GM23338 (cell line): ENCODE results near the gene THADA.
"Not testable (repeated sequence)": the region's sequence is repeated elsewhere in the genome, so short reads cannot be mapped to it uniquely, and the experiment has no call there.

ENCODE experiments used
- CREB1 ChIP-seq: fragments of 250-450 bp; sonication (Bioruptor Pico); IDR thresholded peaks from 2 replicates; pipeline ENCODE4 v1.5.0; 2020; ENCODE audit warnings: low read depth, mild to moderate bottlenecking, moderate library complexity
- EZH2 ChIP-seq: fragments of 200-600 bp; sonication (generic); IDR thresholded peaks from one replicate; pipeline ENCODE4 v1.8.0; 2017; ENCODE audit warnings: antibody characterized with exemption, mild to moderate bottlenecking, low read depth; ENCODE audit not compliant: unreplicated experiment
- EZH2phosphoT487 ChIP-seq: fragments of 200-600 bp; sonication (generic); IDR thresholded peaks from one replicate; pipeline ENCODE4 v1.8.1; 2018; ENCODE audit warnings: antibody characterized with exemption; ENCODE audit not compliant: unreplicated experiment
- JUNB ChIP-seq: IDR thresholded peaks from one replicate; pipeline ENCODE4 v1.6.1; 2016; ENCODE audit warnings: antibody characterized with exemption; ENCODE audit not compliant: unreplicated experiment
- NANOG ChIP-seq: IDR thresholded peaks from 2 replicates; pipeline ENCODE4 v1.6.1; 2016; ENCODE audit warnings: antibody characterized with exemption, borderline replicate concordance
- POLR2AphosphoS5 ChIP-seq: IDR thresholded peaks from 2 replicates; pipeline ENCODE4 v1.6.1; 2016; ENCODE audit warnings: antibody characterized with exemption, low read depth
- STAT1 ChIP-seq: IDR thresholded peaks from one replicate; pipeline ENCODE4 v1.6.1; 2016; ENCODE audit warnings: antibody characterized with exemption; ENCODE audit not compliant: unreplicated experiment
- ZNF114 ChIP-seq: fragments of 250-450 bp; sonication (Bioruptor Pico); IDR thresholded peaks from 2 replicates; pipeline ENCODE4 v1.5.0; 2020; ENCODE audit warnings: mild to moderate bottlenecking, moderate library complexity
- ZNF331 ChIP-seq: fragments of 250-450 bp; sonication (Bioruptor Pico); IDR thresholded peaks from 2 replicates; pipeline ENCODE4 v1.5.0; 2020; ENCODE audit warnings: low read depth, mild to moderate bottlenecking, moderate library complexity
- TF ChIP-seq, protein P1 (sequence below), 2 experiments: fragments of 200-600 bp in 1 of 2; sonication (generic) in 1 of 2; conservative IDR thresholded peaks; 2 replicates each; pipeline versions ENCODE4 v1.5.1 to v1.6.1; 2016 to 2017; ENCODE audit warnings: antibody characterized with exemption in 2 of 2, low read depth in 2 of 2, mild to moderate bottlenecking in 2 of 2, moderate library complexity in 1 of 2
- TF ChIP-seq, protein P2 (sequence below): IDR thresholded peaks from one replicate; pipeline ENCODE4 v1.6.1; 2018; ENCODE audit warnings: antibody characterized with exemption; ENCODE audit not compliant: unreplicated experiment
- TF ChIP-seq, protein P3 (sequence below): fragments of 250-450 bp; sonication (Bioruptor Pico); IDR thresholded peaks from 2 replicates; pipeline ENCODE4 v1.5.0; 2020; ENCODE audit warnings: mild to moderate bottlenecking, moderate library complexity
- TF ChIP-seq, protein P4 (sequence below): IDR thresholded peaks from 2 replicates; pipeline ENCODE4 v1.6.1; 2016; ENCODE audit warnings: antibody characterized with exemption

DNA sequence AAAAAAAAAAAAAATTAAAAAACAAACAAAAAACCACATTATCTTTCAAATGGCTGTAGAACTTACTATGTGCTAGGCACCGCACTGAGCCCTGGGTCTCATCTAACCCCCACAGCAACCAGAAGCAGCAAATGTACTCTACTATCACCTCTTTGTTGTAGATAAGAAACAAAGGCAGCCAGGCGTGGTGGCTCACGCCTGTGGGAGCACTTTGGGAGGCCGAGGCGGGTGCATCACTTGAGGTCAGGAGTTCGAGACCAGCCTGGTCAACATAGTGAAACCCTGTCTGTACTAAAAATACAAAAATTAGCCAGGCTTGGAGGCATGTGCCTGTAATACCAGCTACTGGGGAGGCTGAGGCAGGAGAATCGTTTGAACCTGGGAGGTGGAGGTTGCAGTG lies 406.0 kb downstream of the THADA start:
- TF ChIP-seq, protein P1, sequence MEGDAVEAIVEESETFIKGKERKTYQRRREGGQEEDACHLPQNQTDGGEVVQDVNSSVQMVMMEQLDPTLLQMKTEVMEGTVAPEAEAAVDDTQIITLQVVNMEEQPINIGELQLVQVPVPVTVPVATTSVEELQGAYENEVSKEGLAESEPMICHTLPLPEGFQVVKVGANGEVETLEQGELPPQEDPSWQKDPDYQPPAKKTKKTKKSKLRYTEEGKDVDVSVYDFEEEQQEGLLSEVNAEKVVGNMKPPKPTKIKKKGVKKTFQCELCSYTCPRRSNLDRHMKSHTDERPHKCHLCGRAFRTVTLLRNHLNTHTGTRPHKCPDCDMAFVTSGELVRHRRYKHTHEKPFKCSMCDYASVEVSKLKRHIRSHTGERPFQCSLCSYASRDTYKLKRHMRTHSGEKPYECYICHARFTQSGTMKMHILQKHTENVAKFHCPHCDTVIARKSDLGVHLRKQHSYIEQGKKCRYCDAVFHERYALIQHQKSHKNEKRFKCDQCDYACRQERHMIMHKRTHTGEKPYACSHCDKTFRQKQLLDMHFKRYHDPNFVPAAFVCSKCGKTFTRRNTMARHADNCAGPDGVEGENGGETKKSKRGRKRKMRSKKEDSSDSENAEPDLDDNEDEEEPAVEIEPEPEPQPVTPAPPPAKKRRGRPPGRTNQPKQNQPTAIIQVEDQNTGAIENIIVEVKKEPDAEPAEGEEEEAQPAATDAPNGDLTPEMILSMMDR (conservative IDR thresholded peaks at IDR 0.05; ENCODE audit: low read depth in 2 of 2), result not testable (repeated sequence)
- TF ChIP-seq ZNF114 (CRISPR knock-in tag); POLR2AphosphoS5; ZNF331; CREB1 (CRISPR knock-in tag); JUNB; STAT1; NANOG; EZH2; EZH2phosphoT487: not testable (repeated sequence)
- TF ChIP-seq, protein P2, sequence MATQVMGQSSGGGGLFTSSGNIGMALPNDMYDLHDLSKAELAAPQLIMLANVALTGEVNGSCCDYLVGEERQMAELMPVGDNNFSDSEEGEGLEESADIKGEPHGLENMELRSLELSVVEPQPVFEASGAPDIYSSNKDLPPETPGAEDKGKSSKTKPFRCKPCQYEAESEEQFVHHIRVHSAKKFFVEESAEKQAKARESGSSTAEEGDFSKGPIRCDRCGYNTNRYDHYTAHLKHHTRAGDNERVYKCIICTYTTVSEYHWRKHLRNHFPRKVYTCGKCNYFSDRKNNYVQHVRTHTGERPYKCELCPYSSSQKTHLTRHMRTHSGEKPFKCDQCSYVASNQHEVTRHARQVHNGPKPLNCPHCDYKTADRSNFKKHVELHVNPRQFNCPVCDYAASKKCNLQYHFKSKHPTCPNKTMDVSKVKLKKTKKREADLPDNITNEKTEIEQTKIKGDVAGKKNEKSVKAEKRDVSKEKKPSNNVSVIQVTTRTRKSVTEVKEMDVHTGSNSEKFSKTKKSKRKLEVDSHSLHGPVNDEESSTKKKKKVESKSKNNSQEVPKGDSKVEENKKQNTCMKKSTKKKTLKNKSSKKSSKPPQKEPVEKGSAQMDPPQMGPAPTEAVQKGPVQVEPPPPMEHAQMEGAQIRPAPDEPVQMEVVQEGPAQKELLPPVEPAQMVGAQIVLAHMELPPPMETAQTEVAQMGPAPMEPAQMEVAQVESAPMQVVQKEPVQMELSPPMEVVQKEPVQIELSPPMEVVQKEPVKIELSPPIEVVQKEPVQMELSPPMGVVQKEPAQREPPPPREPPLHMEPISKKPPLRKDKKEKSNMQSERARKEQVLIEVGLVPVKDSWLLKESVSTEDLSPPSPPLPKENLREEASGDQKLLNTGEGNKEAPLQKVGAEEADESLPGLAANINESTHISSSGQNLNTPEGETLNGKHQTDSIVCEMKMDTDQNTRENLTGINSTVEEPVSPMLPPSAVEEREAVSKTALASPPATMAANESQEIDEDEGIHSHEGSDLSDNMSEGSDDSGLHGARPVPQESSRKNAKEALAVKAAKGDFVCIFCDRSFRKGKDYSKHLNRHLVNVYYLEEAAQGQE, result not testable (repeated sequence)
- TF ChIP-seq, protein P3, sequence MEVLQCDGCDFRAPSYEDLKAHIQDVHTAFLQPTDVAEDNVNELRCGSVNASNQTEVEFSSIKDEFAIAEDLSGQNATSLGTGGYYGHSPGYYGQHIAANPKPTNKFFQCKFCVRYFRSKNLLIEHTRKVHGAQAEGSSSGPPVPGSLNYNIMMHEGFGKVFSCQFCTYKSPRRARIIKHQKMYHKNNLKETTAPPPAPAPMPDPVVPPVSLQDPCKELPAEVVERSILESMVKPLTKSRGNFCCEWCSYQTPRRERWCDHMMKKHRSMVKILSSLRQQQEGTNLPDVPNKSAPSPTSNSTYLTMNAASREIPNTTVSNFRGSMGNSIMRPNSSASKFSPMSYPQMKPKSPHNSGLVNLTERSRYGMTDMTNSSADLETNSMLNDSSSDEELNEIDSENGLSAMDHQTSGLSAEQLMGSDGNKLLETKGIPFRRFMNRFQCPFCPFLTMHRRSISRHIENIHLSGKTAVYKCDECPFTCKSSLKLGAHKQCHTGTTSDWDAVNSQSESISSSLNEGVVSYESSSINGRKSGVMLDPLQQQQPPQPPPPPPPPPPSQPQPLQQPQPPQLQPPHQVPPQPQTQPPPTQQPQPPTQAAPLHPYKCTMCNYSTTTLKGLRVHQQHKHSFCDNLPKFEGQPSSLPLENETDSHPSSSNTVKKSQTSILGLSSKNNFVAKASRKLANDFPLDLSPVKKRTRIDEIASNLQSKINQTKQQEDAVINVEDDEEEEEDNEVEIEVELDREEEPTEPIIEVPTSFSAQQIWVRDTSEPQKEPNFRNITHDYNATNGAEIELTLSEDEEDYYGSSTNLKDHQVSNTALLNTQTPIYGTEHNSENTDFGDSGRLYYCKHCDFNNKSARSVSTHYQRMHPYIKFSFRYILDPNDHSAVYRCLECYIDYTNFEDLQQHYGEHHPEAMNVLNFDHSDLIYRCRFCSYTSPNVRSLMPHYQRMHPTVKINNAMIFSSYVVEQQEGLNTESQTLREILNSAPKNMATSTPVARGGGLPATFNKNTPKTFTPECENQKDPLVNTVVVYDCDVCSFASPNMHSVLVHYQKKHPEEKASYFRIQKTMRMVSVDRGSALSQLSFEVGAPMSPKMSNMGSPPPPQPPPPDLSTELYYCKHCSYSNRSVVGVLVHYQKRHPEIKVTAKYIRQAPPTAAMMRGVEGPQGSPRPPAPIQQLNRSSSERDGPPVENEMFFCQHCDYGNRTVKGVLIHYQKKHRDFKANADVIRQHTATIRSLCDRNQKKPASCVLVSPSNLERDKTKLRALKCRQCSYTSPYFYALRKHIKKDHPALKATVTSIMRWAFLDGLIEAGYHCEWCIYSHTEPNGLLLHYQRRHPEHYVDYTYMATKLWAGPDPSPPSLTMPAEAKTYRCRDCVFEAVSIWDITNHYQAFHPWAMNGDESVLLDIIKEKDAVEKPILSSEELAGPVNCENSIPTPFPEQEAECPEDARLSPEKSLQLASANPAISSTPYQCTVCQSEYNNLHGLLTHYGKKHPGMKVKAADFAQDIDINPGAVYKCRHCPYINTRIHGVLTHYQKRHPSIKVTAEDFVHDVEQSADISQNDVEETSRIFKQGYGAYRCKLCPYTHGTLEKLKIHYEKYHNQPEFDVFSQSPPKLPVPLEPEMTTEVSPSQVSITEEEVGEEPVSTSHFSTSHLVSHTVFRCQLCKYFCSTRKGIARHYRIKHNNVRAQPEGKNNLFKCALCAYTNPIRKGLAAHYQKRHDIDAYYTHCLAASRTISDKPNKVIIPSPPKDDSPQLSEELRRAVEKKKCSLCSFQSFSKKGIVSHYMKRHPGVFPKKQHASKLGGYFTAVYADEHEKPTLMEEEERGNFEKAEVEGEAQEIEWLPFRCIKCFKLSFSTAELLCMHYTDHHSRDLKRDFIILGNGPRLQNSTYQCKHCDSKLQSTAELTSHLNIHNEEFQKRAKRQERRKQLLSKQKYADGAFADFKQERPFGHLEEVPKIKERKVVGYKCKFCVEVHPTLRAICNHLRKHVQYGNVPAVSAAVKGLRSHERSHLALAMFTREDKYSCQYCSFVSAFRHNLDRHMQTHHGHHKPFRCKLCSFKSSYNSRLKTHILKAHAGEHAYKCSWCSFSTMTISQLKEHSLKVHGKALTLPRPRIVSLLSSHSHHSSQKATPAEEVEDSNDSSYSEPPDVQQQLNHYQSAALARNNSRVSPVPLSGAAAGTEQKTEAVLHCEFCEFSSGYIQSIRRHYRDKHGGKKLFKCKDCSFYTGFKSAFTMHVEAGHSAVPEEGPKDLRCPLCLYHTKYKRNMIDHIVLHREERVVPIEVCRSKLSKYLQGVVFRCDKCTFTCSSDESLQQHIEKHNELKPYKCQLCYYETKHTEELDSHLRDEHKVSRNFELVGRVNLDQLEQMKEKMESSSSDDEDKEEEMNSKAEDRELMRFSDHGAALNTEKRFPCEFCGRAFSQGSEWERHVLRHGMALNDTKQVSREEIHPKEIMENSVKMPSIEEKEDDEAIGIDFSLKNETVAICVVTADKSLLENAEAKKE (CRISPR knock-in tag), result not testable (repeated sequence)
- TF ChIP-seq, protein P4, sequence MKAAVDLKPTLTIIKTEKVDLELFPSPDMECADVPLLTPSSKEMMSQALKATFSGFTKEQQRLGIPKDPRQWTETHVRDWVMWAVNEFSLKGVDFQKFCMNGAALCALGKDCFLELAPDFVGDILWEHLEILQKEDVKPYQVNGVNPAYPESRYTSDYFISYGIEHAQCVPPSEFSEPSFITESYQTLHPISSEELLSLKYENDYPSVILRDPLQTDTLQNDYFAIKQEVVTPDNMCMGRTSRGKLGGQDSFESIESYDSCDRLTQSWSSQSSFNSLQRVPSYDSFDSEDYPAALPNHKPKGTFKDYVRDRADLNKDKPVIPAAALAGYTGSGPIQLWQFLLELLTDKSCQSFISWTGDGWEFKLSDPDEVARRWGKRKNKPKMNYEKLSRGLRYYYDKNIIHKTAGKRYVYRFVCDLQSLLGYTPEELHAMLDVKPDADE, result not testable (repeated sequence)
